ENCODE measurements around the gene KRTAP20-2. TPM values are rescaled to one million over a fixed set of nuclear protein-coding genes. Genes with fewer than 3 reads are reported as not detected.

Gene KRTAP20-2
- total RNA-seq, 1 donor from 2014 or later, result not detected

DNA sequence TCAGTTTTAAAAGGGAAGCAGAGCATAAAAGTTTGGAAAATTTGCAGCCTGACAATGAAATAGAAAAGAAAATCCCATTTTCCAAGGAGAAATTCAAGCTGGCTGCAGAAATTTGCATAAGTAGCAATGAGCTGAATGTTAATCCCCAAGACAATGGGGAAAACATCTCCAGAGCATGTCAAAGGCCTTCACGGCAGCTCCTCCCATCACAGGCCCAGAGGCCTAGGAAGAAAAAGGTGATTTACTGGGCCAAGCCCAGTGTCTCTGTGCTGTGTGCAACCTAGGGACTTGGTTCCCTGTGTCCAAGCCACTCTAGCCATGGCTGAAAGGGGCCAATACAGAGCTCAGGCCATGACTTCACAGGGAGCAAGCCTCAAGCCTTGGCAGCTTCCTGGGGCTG, 33.8 kb downstream of the KRTAP20-2 start:
- intact Hi-C loops (cut with DNase I), result no loop called here
- ATAC-seq (ENCODE audit: poor library complexity) (no peak), DNase-seq (no peak)

GRCh38 chr21:30672985-30673650, 38.1 kb downstream of the KRTAP20-2 start:
- intact Hi-C loops (cut with DNase I), result no loop called here
- ATAC-seq (ENCODE audit: poor library complexity) (no peak), DNase-seq (no peak)

DNA sequence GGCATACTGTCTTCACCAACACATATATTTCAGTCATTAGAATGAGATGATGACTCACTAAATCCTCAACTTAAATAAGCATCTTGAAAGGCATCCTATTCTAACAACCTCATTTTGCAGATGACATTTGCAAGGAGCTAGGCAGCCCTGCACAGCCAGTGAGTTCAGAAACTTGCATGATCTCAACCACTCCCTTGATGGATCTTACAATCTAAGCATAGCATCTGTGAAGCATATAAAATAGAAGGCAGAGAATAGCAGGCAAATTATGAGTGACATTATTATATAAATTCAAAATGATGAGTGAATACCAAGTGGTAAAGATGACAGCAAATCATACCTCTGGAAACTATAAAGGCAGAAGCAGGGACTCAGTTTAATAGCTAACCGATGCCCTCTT, 39.3 kb downstream of the KRTAP20-2 start:
- ATAC-seq (ENCODE audit: poor library complexity), result no peak
- intact Hi-C loops (cut with DNase I), result no loop called here

DNA sequence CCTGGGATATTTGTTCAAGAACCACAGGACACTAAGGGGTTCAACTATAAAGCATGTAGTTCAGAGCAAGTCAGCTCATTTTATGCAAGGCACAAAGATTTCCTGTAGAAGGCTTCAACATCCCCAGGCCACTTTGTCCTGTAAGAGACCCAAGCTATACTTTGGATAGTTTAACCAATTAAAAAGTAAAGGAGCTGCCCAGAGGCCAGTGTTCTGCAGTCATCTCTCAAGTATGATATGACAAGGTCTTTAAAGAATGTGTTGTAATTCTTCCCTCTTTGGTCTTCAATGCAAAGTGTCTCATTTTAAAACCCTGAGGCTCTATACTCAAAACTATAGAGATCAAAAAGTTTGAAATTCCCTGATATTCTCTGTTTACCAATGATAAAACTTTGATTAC, 41.7 kb downstream of the KRTAP20-2 start:
- no peak for DNase-seq

More for the DNA sequence above, 39.3 kb downstream of the KRTAP20-2 start:
- no peak for DNase-seq

GRCh38 chr21:30680586-30680985, 45.6 kb downstream of the KRTAP20-2 start:
- DNase-seq (no peak), ATAC-seq (ENCODE audit: poor library complexity) (no peak)
- intact Hi-C loops (cut with DNase I), result no loop called here

More for the DNA sequence above, 41.7 kb downstream of the KRTAP20-2 start:
- intact Hi-C loops (cut with DNase I), result no loop called here
- no peak for ATAC-seq (ENCODE audit: poor library complexity)

- intact Hi-C loops (cut with DNase I), result no loop called here
- DNase-seq (no peak), ATAC-seq (ENCODE audit: poor library complexity) (no peak)
Observed at GRCh38 chr21:30684506-30684905, 49.5 kb downstream of the KRTAP20-2 start.

Other genes with a start within 250 kb of the KRTAP20-2 start
- gene KRTAP13-1, start 239.2 kb upstream of the KRTAP20-2 start, total RNA-seq, result not detected
- not detected for gene KRTAP13-3, start 209.3 kb upstream of the KRTAP20-2 start, total RNA-seq
- gene KRTAP13-4, start 205.0 kb upstream of the KRTAP20-2 start, total RNA-seq, result not detected
- not detected for gene KRTAP15-1, start 194.9 kb upstream of the KRTAP20-2 start, total RNA-seq
- gene KRTAP19-1, start 154.8 kb upstream of the KRTAP20-2 start, total RNA-seq, result not detected
- not detected for gene KRTAP19-2, start 147.8 kb upstream of the KRTAP20-2 start, total RNA-seq
- gene KRTAP19-3, start 143.2 kb upstream of the KRTAP20-2 start, total RNA-seq, result not detected
- gene KRTAP19-4, start 138.0 kb upstream of the KRTAP20-2 start, total RNA-seq, result not detected
- not detected for gene KRTAP19-5, start 133.1 kb upstream of the KRTAP20-2 start, total RNA-seq
- not detected for gene KRTAP19-6, start 93.3 kb upstream of the KRTAP20-2 start, total RNA-seq
- not detected for gene KRTAP19-7, start 73.9 kb upstream of the KRTAP20-2 start, total RNA-seq
- gene KRTAP22-2, start 44.8 kb upstream of the KRTAP20-2 start, total RNA-seq, result not detected
- gene KRTAP6-3, start 42.8 kb upstream of the KRTAP20-2 start, total RNA-seq, result not detected
- not detected for gene KRTAP6-2, start 36.3 kb upstream of the KRTAP20-2 start, total RNA-seq
- gene KRTAP22-1, start 34.1 kb upstream of the KRTAP20-2 start, total RNA-seq, result not detected
- gene KRTAP6-1, start 21.3 kb upstream of the KRTAP20-2 start, total RNA-seq, result not detected
- gene KRTAP20-1, start 18.8 kb upstream of the KRTAP20-2 start, total RNA-seq, result not detected
- gene KRTAP20-4, start 14.6 kb upstream of the KRTAP20-2 start, total RNA-seq, result not detected
- gene KRTAP20-3, start 7.7 kb downstream of the KRTAP20-2 start, total RNA-seq, result not detected
- gene KRTAP21-3, start 83.6 kb downstream of the KRTAP20-2 start, total RNA-seq, result not detected
- gene KRTAP21-2, start 112.1 kb downstream of the KRTAP20-2 start, total RNA-seq, result not detected
- not detected for gene KRTAP21-1, start 120.2 kb downstream of the KRTAP20-2 start, total RNA-seq
- not detected for gene KRTAP8-1, start 178.1 kb downstream of the KRTAP20-2 start, total RNA-seq
- not detected for gene KRTAP7-1, start 194.6 kb downstream of the KRTAP20-2 start, total RNA-seq
- not detected for gene KRTAP11-1, start 246.4 kb downstream of the KRTAP20-2 start, total RNA-seq